ENCODE results near the gene DNTT.

Gene DNTT

GRCh38 chr10:96271016-96271815 lies 33.0 kb upstream of the DNTT start, which contains the start of gene BLNK:
BLNK (minus strand) TSS chr10:96271569; CDS start chr10:96271398, 171 bp downstream.
- DNase-seq (ENCODE audit: low read depth) = no peak
- no peak within 1 kb of the TSS for H3K4me3 ChIP-seq (ENCODE audit: low read depth, low read length)
- no peak for TF ChIP-seq MYC (IDR thresholded peaks at IDR 0.05; ENCODE audit: low read depth, low read length)
- TF ChIP-seq CTCF (IDR thresholded peaks at IDR 0.05; ENCODE audit: low read depth, low read length) = no peak
- TF ChIP-seq POLR2A (IDR thresholded peaks at IDR 0.05; ENCODE audit: extremely low read depth, insufficient read length) = no peak
- no peak for TF ChIP-seq MAX (IDR thresholded peaks at IDR 0.05; ENCODE audit: low read depth, low read length)

GRCh38 chr10:96272316-96273280 lies 31.6 kb upstream of the DNTT start:
- H3K4me3 ChIP-seq (ENCODE audit: low read depth, low read length) = no peak overlapping the region
- no peak for DNase-seq (ENCODE audit: low read depth)
- TF ChIP-seq MYC (IDR thresholded peaks at IDR 0.05; ENCODE audit: low read depth, low read length) = no peak
- no peak for TF ChIP-seq MAX (IDR thresholded peaks at IDR 0.05; ENCODE audit: low read depth, low read length)
- TF ChIP-seq POLR2A (IDR thresholded peaks at IDR 0.05; ENCODE audit: extremely low read depth, insufficient read length) = no peak
- TF ChIP-seq CTCF (IDR thresholded peaks at IDR 0.05; ENCODE audit: low read depth, low read length) = no peak

GRCh38 chr10:96275685-96276418 lies 28.4 kb upstream of the DNTT start:
- H3K4me3 ChIP-seq (ENCODE audit: low read depth, low read length) = no peak overlapping the region
- TF ChIP-seq CTCF (IDR thresholded peaks at IDR 0.05; ENCODE audit: low read depth, low read length) (no peak), MAX (IDR thresholded peaks at IDR 0.05; ENCODE audit: low read depth, low read length) (no peak), POLR2A (IDR thresholded peaks at IDR 0.05; ENCODE audit: extremely low read depth, insufficient read length) (no peak), MYC (IDR thresholded peaks at IDR 0.05; ENCODE audit: low read depth, low read length) (no peak)
- DNase-seq (ENCODE audit: low read depth) = no peak

- H3K4me3 ChIP-seq (ENCODE audit: low read depth, low read length) = no peak overlapping the region
- DNase-seq (ENCODE audit: low read depth) = no peak
- TF ChIP-seq MAX (IDR thresholded peaks at IDR 0.05; ENCODE audit: low read depth, low read length) (no peak), MYC (IDR thresholded peaks at IDR 0.05; ENCODE audit: low read depth, low read length) (no peak), POLR2A (IDR thresholded peaks at IDR 0.05; ENCODE audit: extremely low read depth, insufficient read length) (no peak), CTCF (IDR thresholded peaks at IDR 0.05; ENCODE audit: low read depth, low read length) (no peak)
Measured at GRCh38 chr10:96276426-96276825, 27.8 kb upstream of the DNTT start.

- no peak for DNase-seq (ENCODE audit: low read depth)
- H3K4me3 ChIP-seq (ENCODE audit: low read depth, low read length) = no peak overlapping the region
- TF ChIP-seq POLR2A (IDR thresholded peaks at IDR 0.05; ENCODE audit: extremely low read depth, insufficient read length) = no peak
- no peak for TF ChIP-seq MYC (IDR thresholded peaks at IDR 0.05; ENCODE audit: low read depth, low read length)
- TF ChIP-seq MAX (IDR thresholded peaks at IDR 0.05; ENCODE audit: low read depth, low read length) = no peak
- no peak for TF ChIP-seq CTCF (IDR thresholded peaks at IDR 0.05; ENCODE audit: low read depth, low read length)
Measured at GRCh38 chr10:96276831-96277230, 27.4 kb upstream of the DNTT start.

Measured in NB4 (cell line).